H9 (cell line): Measurements from ENCODE around the gene TAOK2. TPM values are rescaled to one million over a fixed set of nuclear protein-coding genes. Genes with fewer than 3 reads are reported as not detected.
A peak's percentile ranks its signal among the peaks of the same experiment; 100 is the strongest.

Source experiments
- DNase-seq: peaks from one replicate; pipeline ENCODE4 v3.0.0-alpha.2; 2017
- H2AFZ ChIP-seq: one replicate; pipeline ENCODE4 v1.6.1; 2013; ENCODE audit warnings: mild to moderate bottlenecking, low read length, control low read depth, moderate library complexity
- H2AK5ac ChIP-seq: 2 replicates; pipeline ENCODE4 v1.6.1; 2013; ENCODE audit warnings: low read length, control low read depth, mixed read lengths; ENCODE audit not compliant: insufficient read length
- H2BK120ac ChIP-seq: one replicate; pipeline ENCODE4 v1.6.1; 2013; ENCODE audit warnings: low read depth, mild to moderate bottlenecking, low read length, control low read depth, inconsistent platforms; ENCODE audit not compliant: poor library complexity, severe bottlenecking
- H2BK12ac ChIP-seq: 2 replicates; pipeline ENCODE4 v1.6.1; 2013; ENCODE audit warnings: low read length, control low read depth, mixed read lengths, low read depth; ENCODE audit not compliant: insufficient read length
- H2BK15ac ChIP-seq: 2 replicates; pipeline ENCODE4 v1.6.1; 2013; ENCODE audit warnings: low read depth, low read length, control low read depth
- H2BK20ac ChIP-seq: one replicate; pipeline ENCODE4 v1.6.1; 2013; ENCODE audit warnings: low read depth, mild to moderate bottlenecking, low read length, control low read depth, inconsistent platforms; ENCODE audit not compliant: poor library complexity, severe bottlenecking
- H2BK5ac ChIP-seq: 2 replicates; pipeline ENCODE4 v1.6.1; 2013; ENCODE audit warnings: low read length, control low read depth, mixed read lengths; ENCODE audit not compliant: insufficient read length
- H3K14ac ChIP-seq: 2 replicates; pipeline ENCODE4 v1.6.1; 2013; ENCODE audit warnings: low read length, control low read depth; ENCODE audit not compliant: insufficient read depth
- H3K18ac ChIP-seq: 2 replicates; pipeline ENCODE4 v1.6.1; 2013; ENCODE audit warnings: low read depth, mild to moderate bottlenecking, mixed read lengths, low read length, control low read depth; ENCODE audit not compliant: insufficient read length
- H3K23ac ChIP-seq: 2 replicates; pipeline ENCODE4 v1.6.1; 2013; ENCODE audit warnings: low read length, control low read depth, mixed read lengths, low read depth; ENCODE audit not compliant: insufficient read length
- H3K23me2 ChIP-seq: 2 replicates; pipeline ENCODE4 v1.6.1; 2013; ENCODE audit warnings: low read depth, mild to moderate bottlenecking, mixed read lengths, low read length, control low read depth; ENCODE audit not compliant: insufficient read length, poor library complexity, severe bottlenecking
- H3K27ac ChIP-seq: 2 replicates; pipeline ENCODE4 v1.5.1; 2013; ENCODE audit warnings: low read length, control low read depth, mixed read lengths, low read depth; ENCODE audit not compliant: insufficient read length
- H3K27me3 ChIP-seq: 2 replicates; pipeline ENCODE4 v1.6.1; 2013; ENCODE audit warnings: low read length, control low read depth, inconsistent platforms; ENCODE audit not compliant: insufficient read depth
- H3K4ac ChIP-seq: 2 replicates; pipeline ENCODE4 v1.6.1; 2013; ENCODE audit warnings: low read depth, mild to moderate bottlenecking, control low read depth, inconsistent platforms, low read length, moderate library complexity
- H3K4me1 ChIP-seq: 2 replicates; pipeline ENCODE4 v1.6.1; 2013; ENCODE audit warnings: low read length, control low read depth, inconsistent platforms; ENCODE audit not compliant: insufficient read depth
- H3K4me2 ChIP-seq: 2 replicates; pipeline ENCODE4 v1.6.1; 2013; ENCODE audit warnings: low read length, control low read depth, mixed read lengths; ENCODE audit not compliant: insufficient read length, insufficient read depth
- H3K56ac ChIP-seq: 2 replicates; pipeline ENCODE4 v1.6.1; 2013; ENCODE audit warnings: low read depth, mild to moderate bottlenecking, mixed read lengths, low read length, control low read depth; ENCODE audit not compliant: insufficient read length
- H3K79me1 ChIP-seq: 2 replicates; pipeline ENCODE4 v1.6.1; 2013; ENCODE audit warnings: low read depth, mild to moderate bottlenecking, moderate library complexity, low read length, control low read depth, inconsistent platforms; ENCODE audit not compliant: insufficient read depth, poor library complexity, severe bottlenecking
- H3K79me2 ChIP-seq: 2 replicates; pipeline ENCODE4 v1.6.1; 2013; ENCODE audit warnings: low read length, control low read depth, inconsistent platforms; ENCODE audit not compliant: insufficient read depth
- H3K9ac ChIP-seq: 2 replicates; pipeline ENCODE4 v1.6.1; 2013; ENCODE audit warnings: low read length, control low read depth, mixed read lengths; ENCODE audit not compliant: insufficient read length; ENCODE audit errors: extremely low read depth
- H3K9me3 ChIP-seq: one replicate; pipeline ENCODE4 v1.6.1; 2013; ENCODE audit warnings: low read depth, low read length, inconsistent platforms; ENCODE audit not compliant: control insufficient read depth
- H3T11ph ChIP-seq: one replicate; pipeline ENCODE4 v1.6.1; 2013; ENCODE audit warnings: mild to moderate bottlenecking, low read length, control low read depth, inconsistent platforms
- H4K20me1 ChIP-seq: one replicate; pipeline ENCODE4 v1.6.1; 2013; ENCODE audit not compliant: control insufficient read depth, insufficient read length, insufficient read depth
- H4K5ac ChIP-seq: 2 replicates; pipeline ENCODE4 v1.6.1; 2013; ENCODE audit warnings: low read depth, mild to moderate bottlenecking, mixed read lengths, low read length, control low read depth; ENCODE audit not compliant: insufficient read length
- H4K8ac ChIP-seq: replicated peaks from 2 replicates; pipeline ENCODE4 v1.6.1; 2013; ENCODE audit warnings: low read length, control low read depth, mixed read lengths, low read depth; ENCODE audit not compliant: insufficient read length
- H4K91ac ChIP-seq: 2 replicates; pipeline ENCODE4 v1.6.1; 2013; ENCODE audit warnings: low read depth, mild to moderate bottlenecking, moderate library complexity, mixed read lengths, low read length, control low read depth; ENCODE audit not compliant: insufficient read length
- H3K27ac Mint-ChIP-seq, 3 experiments: 2 replicates in 2 of 3; 3 replicates in 1 of 3; pipeline ENCODE4 v1.8.0; 2020 to 2021; ENCODE audit warnings: mixed read lengths in 3 of 3, mild to moderate bottlenecking in 1 of 3, moderate library complexity in 1 of 3
- H3K27me3 Mint-ChIP-seq: 2 replicates; pipeline ENCODE4 v1.8.0; 2021; ENCODE audit warnings: low read depth, mild to moderate bottlenecking, moderate library complexity, mixed read lengths
- H3K36me3 Mint-ChIP-seq, 3 experiments: 2 replicates in 2 of 3; 3 replicates in 1 of 3; pipeline ENCODE4 v1.8.0; 2020 to 2021; ENCODE audit warnings: low read depth in 3 of 3, mixed read lengths in 3 of 3; ENCODE audit not compliant: insufficient read depth in 1 of 3
- H3K4me1 Mint-ChIP-seq, 2 experiments: 2 replicates each; pipeline ENCODE4 v1.8.0; 2020; ENCODE audit warnings: mixed read lengths in 2 of 2
- H3K4me3 Mint-ChIP-seq, 2 experiments: 2 replicates in 1 of 2; 3 replicates in 1 of 2; pipeline ENCODE4 v1.8.0; 2020 to 2021; ENCODE audit warnings: mild to moderate bottlenecking in 2 of 2, mixed read lengths in 2 of 2, moderate library complexity in 1 of 2
- H3K9me3 Mint-ChIP-seq, 2 experiments: 2 replicates in 1 of 2; 3 replicates in 1 of 2; pipeline ENCODE4 v1.8.0; 2020; ENCODE audit warnings: mild to moderate bottlenecking in 2 of 2, mixed read lengths in 2 of 2, moderate library complexity in 1 of 2
- WGBS: extraction: QIAGEN DNeasy Blood & Tissue Kit; methylation state at CpG from one replicate; pipeline ENCODE4 v1.1.7; 2013; ENCODE audit warnings: missing lambda C conversion rate, low lambda C conversion rate, mixed read lengths; ENCODE audit not compliant: insufficient read length; ENCODE audit errors: extremely low coverage; 5-methylcytosine and 5-hydroxymethylcytosine counted together
- total RNA-seq: library from RNA; stranded (reverse); gene quantifications from 2 replicates; pipeline ENCODE4 v1.2.1, GENCODE V29; 2021
- TF ChIP-seq, protein P1 (sequence below): fragments of 200-600 bp; sonication (generic); conservative IDR thresholded peaks from 3 replicates; pipeline ENCODE4 v1.8.0; 2021; ENCODE audit warnings: antibody characterized with exemption, mild to moderate bottlenecking

The TAOK2 gene
- total RNA-seq, 1 experiment from 2014 or later = 43.9 TPM

DNA sequence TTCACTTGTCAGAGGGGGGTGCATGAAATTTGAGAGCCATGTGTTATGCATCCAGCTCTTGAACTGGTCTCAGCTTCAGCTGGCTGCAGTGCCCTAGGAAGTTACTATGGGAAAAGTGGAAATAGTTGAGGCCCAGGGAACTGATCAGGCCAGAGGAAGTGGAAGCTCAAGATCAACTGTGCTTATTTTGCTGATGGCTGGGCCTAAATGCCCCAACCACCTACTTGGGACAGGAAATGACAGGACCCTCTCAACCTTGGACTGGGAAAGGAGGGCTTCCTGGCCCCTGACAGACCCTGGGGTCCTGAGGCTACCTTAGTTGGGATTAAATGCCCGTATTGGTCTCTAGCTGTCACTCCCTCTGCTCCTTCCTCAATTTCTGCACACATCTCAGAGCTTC is 1.2 kb upstream of the TAOK2 start:
- H3K9ac ChIP-seq = no peak overlapping the region
- no peak overlapping the region for H3K27ac Mint-ChIP-seq

More for the DNA sequence above, 1.2 kb upstream of the TAOK2 start:
- H3K9me3 Mint-ChIP-seq = peaks cover 14 to 16% of the 10 kb centered on the region in 2 experiments
- H2BK12ac ChIP-seq = no peak overlapping the region
- H3K27ac ChIP-seq = no peak overlapping the region
- no peak overlapping the region for H4K5ac ChIP-seq
- no peak overlapping the region for H2BK5ac ChIP-seq
- peaks cover 16% of the 10 kb centered on the region for H3K27me3 Mint-ChIP-seq
- peak overlapping the region in 1 of 2 experiments; percentile 95; a peak in 1 of 5 replicates for H3K4me3 Mint-ChIP-seq
- peaks cover 5% of the 10 kb centered on the region; the same call in 1 of the 2 replicates for H3K79me2 ChIP-seq
- H3T11ph ChIP-seq = no peak overlapping the region
- peaks cover 3% of the 10 kb centered on the region; the same call in 1 of the 2 replicates for H3K4me1 ChIP-seq
- H4K91ac ChIP-seq = no peak overlapping the region
- H4K8ac ChIP-seq = no peak overlapping the region
- H3K27me3 ChIP-seq = peaks cover 3% of the 10 kb centered on the region; the same call in 1 of the 2 replicates
- no peak overlapping the region for H2AFZ ChIP-seq
- WGBS = no CpG with 5 or more reads among the region's 1 CpG
- H3K9me3 ChIP-seq = peaks cover 7% of the 10 kb centered on the region
- no peak for DNase-seq
- TF ChIP-seq, protein P1, sequence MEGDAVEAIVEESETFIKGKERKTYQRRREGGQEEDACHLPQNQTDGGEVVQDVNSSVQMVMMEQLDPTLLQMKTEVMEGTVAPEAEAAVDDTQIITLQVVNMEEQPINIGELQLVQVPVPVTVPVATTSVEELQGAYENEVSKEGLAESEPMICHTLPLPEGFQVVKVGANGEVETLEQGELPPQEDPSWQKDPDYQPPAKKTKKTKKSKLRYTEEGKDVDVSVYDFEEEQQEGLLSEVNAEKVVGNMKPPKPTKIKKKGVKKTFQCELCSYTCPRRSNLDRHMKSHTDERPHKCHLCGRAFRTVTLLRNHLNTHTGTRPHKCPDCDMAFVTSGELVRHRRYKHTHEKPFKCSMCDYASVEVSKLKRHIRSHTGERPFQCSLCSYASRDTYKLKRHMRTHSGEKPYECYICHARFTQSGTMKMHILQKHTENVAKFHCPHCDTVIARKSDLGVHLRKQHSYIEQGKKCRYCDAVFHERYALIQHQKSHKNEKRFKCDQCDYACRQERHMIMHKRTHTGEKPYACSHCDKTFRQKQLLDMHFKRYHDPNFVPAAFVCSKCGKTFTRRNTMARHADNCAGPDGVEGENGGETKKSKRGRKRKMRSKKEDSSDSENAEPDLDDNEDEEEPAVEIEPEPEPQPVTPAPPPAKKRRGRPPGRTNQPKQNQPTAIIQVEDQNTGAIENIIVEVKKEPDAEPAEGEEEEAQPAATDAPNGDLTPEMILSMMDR = no peak
- no peak overlapping the region for H3K14ac ChIP-seq
- H3K36me3 Mint-ChIP-seq = peaks cover 35 to 46% (median 45%) of the 10 kb centered on the region in 3 experiments
- H4K20me1 ChIP-seq = no peaks in the 10 kb centered on the region
- no peak overlapping the region for H2AK5ac ChIP-seq
- H2BK20ac ChIP-seq = no peak overlapping the region
- no peak overlapping the region for H3K18ac ChIP-seq
- H3K4ac ChIP-seq = no peak overlapping the region
- H3K4me2 ChIP-seq = no peak overlapping the region
- peaks cover 7% of the 10 kb centered on the region for H3K79me1 ChIP-seq
- peaks cover 29% of the 10 kb centered on the region in 2 experiments for H3K4me1 Mint-ChIP-seq
- H3K23me2 ChIP-seq = peaks cover 14% of the 10 kb centered on the region
- no peak overlapping the region for H2BK120ac ChIP-seq
- H3K56ac ChIP-seq = no peak overlapping the region
- H2BK15ac ChIP-seq = no peak overlapping the region
- no peak overlapping the region for H3K23ac ChIP-seq
